ENCODE measurements around the gene BCL11A. TPM values are rescaled to one million over a fixed set of nuclear protein-coding genes. Genes with fewer than 3 reads are reported as not detected.

Gene BCL11A
- polyA plus RNA-seq, 2 of the 4 experiments (the other 2 are of a cell fraction), result 0.12 to 0.13 TPM

- TF ChIP-seq JUNB (IDR thresholded peaks at IDR 0.05), result no peak
- TF ChIP-seq SREBF2 (IDR thresholded peaks at IDR 0.05), result no peak
- no peak for TF ChIP-seq RFX5 (IDR thresholded peaks at IDR 0.05)
- no peak for TF ChIP-seq FOSB (CRISPR knock-in tag; IDR thresholded peaks at IDR 0.05)
- TF ChIP-seq, protein P1, sequence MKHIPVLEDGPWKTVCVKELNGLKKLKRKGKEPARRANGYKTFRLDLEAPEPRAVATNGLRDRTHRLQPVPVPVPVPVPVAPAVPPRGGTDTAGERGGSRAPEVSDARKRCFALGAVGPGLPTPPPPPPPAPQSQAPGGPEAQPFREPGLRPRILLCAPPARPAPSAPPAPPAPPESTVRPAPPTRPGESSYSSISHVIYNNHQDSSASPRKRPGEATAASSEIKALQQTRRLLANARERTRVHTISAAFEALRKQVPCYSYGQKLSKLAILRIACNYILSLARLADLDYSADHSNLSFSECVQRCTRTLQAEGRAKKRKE (CRISPR knock-in tag; IDR thresholded peaks at IDR 0.05; ENCODE audit: low read depth), result no peak
- no peak for TF ChIP-seq CHD4 (IDR thresholded peaks at IDR 0.05; ENCODE audit: borderline replicate concordance)
- TF ChIP-seq NR3C1 (IDR thresholded peaks at IDR 0.05), result no peak
- no peak for TF ChIP-seq EHF (CRISPR knock-in tag; IDR thresholded peaks at IDR 0.05)
- no peak for TF ChIP-seq TFCP2L1 (CRISPR knock-in tag; IDR thresholded peaks at IDR 0.05)
- no peak for TF ChIP-seq EHMT2 (IDR thresholded peaks at IDR 0.05; ENCODE audit: low read depth)
- TF ChIP-seq ZFP36 (IDR thresholded peaks at IDR 0.05; ENCODE audit: borderline replicate concordance, partially characterized antibody), result no peak
- no peak for TF ChIP-seq MYC (IDR thresholded peaks at IDR 0.05; ENCODE audit: borderline replicate concordance, low read length)
- no peak for TF ChIP-seq HOXB5 (CRISPR knock-in tag; IDR thresholded peaks at IDR 0.05)
- no peak for TF ChIP-seq HOXB13 (CRISPR knock-in tag; IDR thresholded peaks at IDR 0.05; ENCODE audit: low read depth)
- no peak for TF ChIP-seq CEBPB (IDR thresholded peaks at IDR 0.05)
- 60% methylated on average over 4 of the region's 4 CpGs for WGBS (ENCODE audit: missing lambda C conversion rate)
- Histone ChIP-seq H3K27ac (no peak overlapping the region), H3K4me1 (no peaks in the 10 kb centered on the region), H3K9me3 (no peaks in the 10 kb centered on the region), H3K4me2 (no peak overlapping the region), H3K4me3 (no peak overlapping the region)
- POLR2A ChIA-PET, result no interaction called here
- CTCF ChIA-PET, result no interaction called here
- DNase-seq (ENCODE audit: low read depth in 1 of 2, low spot score in 1 of 2) (no peak), FAIRE-seq (no peak), ATAC-seq (no peak)
Measured at GRCh38 chr2:60413069-60413813, 140.2 kb downstream of the BCL11A start.

- no peaks in the 10 kb centered on the region for H3K4me1 ChIP-seq
- ChIA-PET POLR2A (no interaction called here), CTCF (no interaction called here)
- no peak overlapping the region for H3K27ac ChIP-seq
- no peaks in the 10 kb centered on the region for H3K9me3 ChIP-seq
- no peak for TF ChIP-seq CHD2 (IDR thresholded peaks at IDR 0.05; ENCODE audit: low read length, partially characterized antibody)
- TF ChIP-seq ZNF302 (CRISPR knock-in tag; IDR thresholded peaks at IDR 0.05), result no peak
- TF ChIP-seq CBX8 (IDR thresholded peaks at IDR 0.05), result no peak
- no peak for TF ChIP-seq TFCP2L1 (CRISPR knock-in tag; IDR thresholded peaks at IDR 0.05)
- DNase-seq (ENCODE audit: low read depth in 1 of 2, low spot score in 1 of 2) (no peak), FAIRE-seq (no peak), ATAC-seq (no peak)
- H3K4me3 ChIP-seq, result no peak overlapping the region
- H3K4me2 ChIP-seq, result no peak overlapping the region
- WGBS (ENCODE audit: missing lambda C conversion rate), result 28% methylated on average over 5 of the region's 5 CpGs
Measured at GRCh38 chr2:60412620-60413019, 140.8 kb downstream of the BCL11A start.

GRCh38 chr2:60412027-60412426, 141.4 kb downstream of the BCL11A start:
- H3K4me1 ChIP-seq, result no peaks in the 10 kb centered on the region
- FAIRE-seq (no peak), DNase-seq (ENCODE audit: low read depth in 1 of 2, low spot score in 1 of 2) (no peak), ATAC-seq (no peak)
- WGBS (ENCODE audit: missing lambda C conversion rate), result 79% methylated on average over 6 of the region's 6 CpGs
- H3K4me3 ChIP-seq, result no peak overlapping the region
- TF ChIP-seq CEBPB (IDR thresholded peaks at IDR 0.05), result no peak
- no peak for TF ChIP-seq KDM5A (IDR thresholded peaks at IDR 0.05)
- TF ChIP-seq NR3C1 (IDR thresholded peaks at IDR 0.05), result no peak
- no peak overlapping the region for H3K27ac ChIP-seq
- H3K4me2 ChIP-seq, result no peak overlapping the region
- CTCF ChIA-PET, result no interaction called here
- POLR2A ChIA-PET, result no interaction called here
- no peaks in the 10 kb centered on the region for H3K9me3 ChIP-seq

GRCh38 chr2:60411295-60411694, 142.2 kb downstream of the BCL11A start:
- FAIRE-seq, result no peak
- Histone ChIP-seq H3K4me1 (no peaks in the 10 kb centered on the region), H3K4me2 (no peak overlapping the region), H3K9me3 (no peaks in the 10 kb centered on the region), H3K4me3 (no peak overlapping the region), H3K27ac (no peak overlapping the region)
- no peak for DNase-seq (ENCODE audit: low read depth in 1 of 2, low spot score in 1 of 2)
- 34% methylated on average over 3 of the region's 3 CpGs for WGBS (ENCODE audit: missing lambda C conversion rate)
- POLR2A ChIA-PET, result no interaction called here
- CTCF ChIA-PET, result no interaction called here
- no peak for ATAC-seq
- TF ChIP-seq ZSCAN20 (CRISPR knock-in tag; IDR thresholded peaks at IDR 0.05), result no peak
- TF ChIP-seq RARB (CRISPR knock-in tag; IDR thresholded peaks at IDR 0.05), result no peak
- TF ChIP-seq SMC3 (IDR thresholded peaks at IDR 0.05), result no peak
- TF ChIP-seq, protein P2, sequence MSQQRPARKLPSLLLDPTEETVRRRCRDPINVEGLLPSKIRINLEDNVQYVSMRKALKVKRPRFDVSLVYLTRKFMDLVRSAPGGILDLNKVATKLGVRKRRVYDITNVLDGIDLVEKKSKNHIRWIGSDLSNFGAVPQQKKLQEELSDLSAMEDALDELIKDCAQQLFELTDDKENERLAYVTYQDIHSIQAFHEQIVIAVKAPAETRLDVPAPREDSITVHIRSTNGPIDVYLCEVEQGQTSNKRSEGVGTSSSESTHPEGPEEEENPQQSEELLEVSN (IDR thresholded peaks at IDR 0.05; ENCODE audit: borderline replicate concordance, low read depth), result no peak
- TF ChIP-seq GATA3 (IDR thresholded peaks at IDR 0.05; ENCODE audit: borderline replicate concordance), result no peak
- no peak for TF ChIP-seq HMGXB4 (CRISPR knock-in tag; IDR thresholded peaks at IDR 0.05; ENCODE audit: borderline replicate concordance)
- no peak for TF ChIP-seq CBX8 (IDR thresholded peaks at IDR 0.05)
- no peak for TF ChIP-seq JUNB (IDR thresholded peaks at IDR 0.05)
- no peak for TF ChIP-seq TP53 (CRISPR knock-in tag; IDR thresholded peaks at IDR 0.05)
- no peak for TF ChIP-seq ZFP36 (IDR thresholded peaks at IDR 0.05; ENCODE audit: borderline replicate concordance, partially characterized antibody)
- no peak for TF ChIP-seq MYC (IDR thresholded peaks at IDR 0.05; ENCODE audit: borderline replicate concordance, low read length)
- TF ChIP-seq NFE2L2 (conservative IDR thresholded peaks at IDR 0.05; ENCODE audit: low read length), result no peak
- TF ChIP-seq BHLHE40 (IDR thresholded peaks at IDR 0.05; ENCODE audit: low read depth, low read length), result no peak
